Measurements from ENCODE around the gene IFNAR2.

DNA sequence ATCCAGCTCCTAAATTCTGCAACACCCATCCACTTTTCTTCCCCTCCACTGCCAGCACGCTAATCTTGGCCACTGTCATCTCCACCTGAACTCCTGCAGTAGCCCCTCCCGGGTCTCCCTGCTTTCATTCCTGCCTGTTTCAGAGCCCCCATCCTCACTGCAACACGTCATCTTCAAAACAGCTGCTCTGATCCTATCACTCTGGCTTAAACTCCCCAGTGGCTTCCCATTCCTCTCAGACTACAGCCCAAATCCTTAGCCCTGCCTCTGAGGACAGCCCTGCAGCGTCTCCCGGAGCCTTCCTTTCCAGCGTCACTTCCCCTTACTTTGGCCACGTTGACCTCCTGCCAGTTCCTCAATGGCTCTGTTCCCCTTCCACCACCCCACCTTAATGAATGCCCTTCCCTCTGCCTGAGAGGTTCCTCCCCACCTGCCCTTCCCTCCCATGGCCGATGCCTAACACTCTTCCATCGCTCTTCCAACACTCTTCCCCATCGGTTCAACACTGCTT, 22.9 kb upstream of the IFNAR2 start:
- TF ChIP-seq, protein P1, sequence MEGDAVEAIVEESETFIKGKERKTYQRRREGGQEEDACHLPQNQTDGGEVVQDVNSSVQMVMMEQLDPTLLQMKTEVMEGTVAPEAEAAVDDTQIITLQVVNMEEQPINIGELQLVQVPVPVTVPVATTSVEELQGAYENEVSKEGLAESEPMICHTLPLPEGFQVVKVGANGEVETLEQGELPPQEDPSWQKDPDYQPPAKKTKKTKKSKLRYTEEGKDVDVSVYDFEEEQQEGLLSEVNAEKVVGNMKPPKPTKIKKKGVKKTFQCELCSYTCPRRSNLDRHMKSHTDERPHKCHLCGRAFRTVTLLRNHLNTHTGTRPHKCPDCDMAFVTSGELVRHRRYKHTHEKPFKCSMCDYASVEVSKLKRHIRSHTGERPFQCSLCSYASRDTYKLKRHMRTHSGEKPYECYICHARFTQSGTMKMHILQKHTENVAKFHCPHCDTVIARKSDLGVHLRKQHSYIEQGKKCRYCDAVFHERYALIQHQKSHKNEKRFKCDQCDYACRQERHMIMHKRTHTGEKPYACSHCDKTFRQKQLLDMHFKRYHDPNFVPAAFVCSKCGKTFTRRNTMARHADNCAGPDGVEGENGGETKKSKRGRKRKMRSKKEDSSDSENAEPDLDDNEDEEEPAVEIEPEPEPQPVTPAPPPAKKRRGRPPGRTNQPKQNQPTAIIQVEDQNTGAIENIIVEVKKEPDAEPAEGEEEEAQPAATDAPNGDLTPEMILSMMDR (conservative IDR thresholded peaks at IDR 0.05 in 1 of 2, IDR thresholded peaks at IDR 0.05 in 1 of 2; ENCODE audit: low read depth in 1 of 2, low read length in 2 of 2), result no peak
- no peak for TF ChIP-seq EZH2 (IDR thresholded peaks at IDR 0.05; ENCODE audit: low read length, missing control alignments)

Data from fibroblast of lung (primary cell).